Globus pallidus (tissue), 1 donor: ENCODE data around the gene MDM1.

Experiments used
- DNase-seq: peaks from one replicate; pipeline ENCODE4 v3.0.0-alpha.2; 2015; ENCODE audit warnings: low spot score

The MDM1 gene

GRCh38 chr12:68271346-68271745 lies 60.8 kb downstream of the MDM1 start:
- DNase-seq: no peak

GRCh38 chr12:68270358-68270757 lies 61.8 kb downstream of the MDM1 start:
- DNase-seq: no peak

- no peak for DNase-seq
Observed at GRCh38 chr12:68269779-68270178, 62.4 kb downstream of the MDM1 start.

GRCh38 chr12:68268967-68269366 lies 63.2 kb downstream of the MDM1 start:
- DNase-seq: no peak

- no peak for DNase-seq
Observed at GRCh38 chr12:68267892-68268396, 64.2 kb downstream of the MDM1 start.

GRCh38 chr12:68264857-68265256 lies 67.3 kb downstream of the MDM1 start:
- no peak for DNase-seq

- DNase-seq: no peak
Observed at GRCh38 chr12:68264158-68264855, 67.9 kb downstream of the MDM1 start.

GRCh38 chr12:68263366-68263765 lies 68.8 kb downstream of the MDM1 start:
- DNase-seq: no peak

GRCh38 chr12:68261896-68262295 lies 70.3 kb downstream of the MDM1 start:
- no peak for DNase-seq

GRCh38 chr12:68260153-68260552 lies 72.0 kb downstream of the MDM1 start:
- DNase-seq: no peak

GRCh38 chr12:68259318-68259940 lies 72.7 kb downstream of the MDM1 start:
- no peak for DNase-seq

GRCh38 chr12:68253504-68253903 lies 78.7 kb downstream of the MDM1 start, which contains the start of gene IL22:
TSS of gene IL22 (minus strand) at chr12:68253604. CDS start at chr12:68253448, 156 bp downstream.
- no peak for DNase-seq

- DNase-seq: no peak
Observed at GRCh38 chr12:68252077-68252476, 80.1 kb downstream of the MDM1 start.

- no peak for DNase-seq
Observed at GRCh38 chr12:68250454-68250853, 81.7 kb downstream of the MDM1 start.

GRCh38 chr12:68247785-68248184 lies 84.4 kb downstream of the MDM1 start:
- DNase-seq: no peak

GRCh38 chr12:68246350-68246749 lies 85.8 kb downstream of the MDM1 start:
- DNase-seq: no peak

GRCh38 chr12:68245180-68246021 lies 86.8 kb downstream of the MDM1 start:
- no peak for DNase-seq
